ENCODE results near the gene ARHGAP15. TPM values are rescaled to one million over a fixed set of nuclear protein-coding genes. Genes with fewer than 3 reads are reported as not detected.
A peak's percentile ranks its signal among the peaks of the same experiment; 100 is the strongest.

ARHGAP15 gene
- total RNA-seq, 1 experiment from 2014 or later = not detected

DNA sequence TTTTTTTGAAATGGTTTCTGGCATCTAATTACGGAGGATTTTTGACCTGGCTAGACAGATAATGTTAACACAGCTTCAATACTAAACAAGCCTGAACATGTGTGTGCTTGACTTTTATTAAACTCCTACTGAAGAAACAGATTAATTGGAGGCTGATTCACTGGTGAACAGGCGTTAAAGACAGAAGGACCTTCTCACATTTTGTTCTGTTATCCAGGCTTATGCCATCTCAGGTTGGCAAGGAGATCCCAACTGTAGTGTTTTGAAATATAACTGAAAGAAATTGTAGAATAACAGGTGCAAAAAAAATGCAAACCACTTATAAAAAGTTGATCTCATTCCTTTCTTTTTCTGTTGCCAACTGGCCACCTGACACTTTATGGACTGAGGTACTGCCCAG, 269.6 kb downstream of the ARHGAP15 start:
- no peak for DNase-seq (ENCODE audit: low read depth)

GRCh38 chr2:143399631-143400069, 270.4 kb downstream of the ARHGAP15 start:
- peak; percentile 48 for DNase-seq (ENCODE audit: low read depth)

DNA sequence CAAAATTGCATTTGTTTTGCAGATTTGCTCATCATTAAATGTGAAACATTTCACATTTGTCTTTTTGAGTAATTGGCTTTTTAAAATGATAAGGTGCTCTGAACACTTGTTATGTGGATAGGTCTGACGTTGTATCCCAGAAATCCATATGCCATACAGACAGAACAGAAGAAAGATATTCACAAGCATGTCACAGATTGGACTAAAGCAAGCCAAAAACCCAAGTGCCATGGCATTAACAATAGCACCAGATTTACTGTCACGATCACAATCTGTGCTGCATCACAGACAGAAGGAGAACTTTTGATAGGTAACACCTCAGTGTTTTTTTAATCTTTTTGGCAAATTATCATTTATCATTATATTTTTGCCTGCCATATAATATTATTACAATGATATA, 272.6 kb downstream of the ARHGAP15 start:
- DNase-seq (ENCODE audit: low read depth) = no peak

DNA sequence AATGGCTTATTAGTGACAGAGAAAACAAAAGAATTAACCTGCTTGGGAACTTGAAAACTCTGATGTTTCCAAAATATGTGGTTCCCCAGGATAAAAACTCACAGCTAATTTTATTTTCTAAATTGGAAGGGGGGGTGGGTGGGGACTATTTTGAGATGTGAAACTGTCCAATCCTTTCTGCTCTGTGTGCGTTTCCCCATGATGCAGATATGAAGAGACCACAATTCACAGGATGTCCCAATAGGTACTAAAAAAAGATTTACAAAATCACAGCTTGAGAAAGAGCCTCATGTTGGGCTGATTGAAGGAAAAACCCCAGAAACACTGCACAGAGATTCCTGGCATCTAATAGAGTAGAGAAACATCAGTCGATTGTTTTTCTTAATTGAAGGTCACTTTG, 273.2 kb downstream of the ARHGAP15 start:
- DNase-seq (ENCODE audit: low read depth) = no peak

DNA sequence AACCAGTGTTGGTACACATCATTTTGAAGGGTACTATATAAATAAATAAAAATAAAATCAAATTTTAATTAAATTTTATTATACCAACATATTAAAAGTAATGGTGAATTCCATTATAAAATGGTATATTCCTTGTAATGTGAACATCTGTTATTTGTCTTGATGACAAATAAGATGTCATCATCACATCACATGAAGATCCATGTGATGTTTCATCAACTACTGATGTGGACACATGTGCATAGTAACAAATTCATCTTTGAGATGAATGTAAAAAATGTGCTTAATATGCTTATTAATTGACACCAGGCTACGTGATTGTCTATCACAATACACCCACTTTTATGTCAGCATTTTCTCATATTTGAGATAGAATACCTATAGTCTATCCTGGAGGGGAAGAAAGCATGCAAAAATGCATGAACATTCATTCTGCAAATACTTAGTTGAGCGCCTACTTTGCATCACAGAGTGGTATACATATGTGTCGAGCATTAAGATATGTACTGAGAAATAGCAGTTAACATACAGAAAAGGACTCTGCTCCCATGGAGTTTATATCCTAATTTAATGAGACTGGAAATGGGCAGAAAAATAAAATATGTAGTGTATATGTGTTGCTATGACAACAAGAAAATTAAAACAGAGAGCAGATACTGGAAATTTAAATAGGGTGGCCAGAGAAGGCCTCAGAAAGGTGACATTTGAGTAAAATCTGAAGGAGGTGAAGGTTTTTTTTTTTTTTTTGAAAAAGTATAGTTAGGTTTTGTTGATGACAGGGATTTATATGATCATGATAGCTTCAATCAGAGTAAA, 281.1 kb downstream of the ARHGAP15 start:
- no peak for DNase-seq (ENCODE audit: low read depth)

- no peak for DNase-seq (ENCODE audit: low read depth)
These were observed 286.4 kb downstream of the ARHGAP15 start for GRCh38 chr2:143415571-143415970.

GRCh38 chr2:143417428-143417827, 288.2 kb downstream of the ARHGAP15 start:
- DNase-seq (ENCODE audit: low read depth) = no peak

GRCh38 chr2:143420313-143420712, 291.1 kb downstream of the ARHGAP15 start:
- no peak for DNase-seq (ENCODE audit: low read depth)

DNA sequence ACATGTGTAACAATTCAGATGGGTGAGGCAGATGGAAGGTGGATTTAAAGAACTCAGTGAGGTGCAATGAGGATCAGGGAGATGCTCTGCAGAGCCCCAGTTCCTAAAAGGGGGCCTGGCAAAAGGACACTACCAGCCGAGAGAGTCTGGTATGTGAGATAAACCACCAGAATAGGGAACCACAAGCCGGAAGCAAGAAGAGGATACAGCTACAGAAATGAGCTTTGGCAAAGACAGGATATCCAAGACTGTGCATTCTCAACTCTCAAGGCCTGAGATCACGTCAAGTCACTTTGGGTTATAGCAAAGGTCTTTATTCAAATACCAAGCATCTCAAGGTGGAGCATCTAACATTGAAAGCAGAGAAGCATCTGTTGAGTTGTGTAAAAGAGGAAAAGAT, 293.5 kb downstream of the ARHGAP15 start:
- DNase-seq (ENCODE audit: low read depth) = no peak

- no peak for DNase-seq (ENCODE audit: low read depth)
These were observed 296.7 kb downstream of the ARHGAP15 start for GRCh38 chr2:143425896-143426295.

DNA sequence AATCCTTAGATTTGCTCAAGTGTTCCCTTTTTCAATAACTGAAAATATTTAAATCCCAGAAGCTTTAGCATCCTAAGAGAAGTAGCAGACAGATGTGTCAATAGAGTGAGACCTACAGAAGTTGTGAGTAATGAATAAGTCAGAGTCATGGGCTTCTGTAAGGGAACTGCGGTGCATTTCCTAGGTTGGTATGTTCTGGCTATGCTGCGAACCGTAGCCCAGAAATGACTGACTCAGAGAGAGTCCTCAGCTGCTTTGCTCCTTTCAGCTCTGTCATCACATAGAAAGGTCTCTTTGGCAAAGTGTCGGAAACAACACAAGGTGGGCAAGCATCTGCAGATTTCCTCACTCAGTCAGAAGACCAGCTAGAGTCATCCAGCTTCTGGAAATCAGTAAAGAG, 297.1 kb downstream of the ARHGAP15 start:
- peak; percentile 78 for DNase-seq (ENCODE audit: low read depth)

DNA sequence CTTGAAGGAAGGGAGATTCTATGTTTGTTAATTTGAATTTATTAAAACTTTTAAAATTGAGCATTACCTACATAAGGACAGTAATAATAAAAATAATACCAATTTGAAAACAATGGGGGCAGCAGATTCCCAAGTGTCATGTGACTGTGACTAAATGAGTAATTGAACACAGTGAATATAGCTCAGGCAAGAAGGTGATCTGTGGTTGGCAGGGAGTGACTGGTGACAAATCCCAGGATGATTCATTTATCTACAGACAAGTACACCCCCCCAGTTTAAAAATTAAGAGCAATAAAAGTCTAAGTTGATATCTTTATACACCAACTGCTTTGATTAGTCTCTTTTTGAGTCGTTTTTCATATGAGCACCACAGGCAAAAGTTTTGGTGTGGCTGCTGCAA, 299.5 kb downstream of the ARHGAP15 start:
- DNase-seq (ENCODE audit: low read depth) = peak; percentile 71

- peak; percentile 75 for DNase-seq (ENCODE audit: low read depth)
These were observed 300.9 kb downstream of the ARHGAP15 start for GRCh38 chr2:143429932-143430679.

DNA sequence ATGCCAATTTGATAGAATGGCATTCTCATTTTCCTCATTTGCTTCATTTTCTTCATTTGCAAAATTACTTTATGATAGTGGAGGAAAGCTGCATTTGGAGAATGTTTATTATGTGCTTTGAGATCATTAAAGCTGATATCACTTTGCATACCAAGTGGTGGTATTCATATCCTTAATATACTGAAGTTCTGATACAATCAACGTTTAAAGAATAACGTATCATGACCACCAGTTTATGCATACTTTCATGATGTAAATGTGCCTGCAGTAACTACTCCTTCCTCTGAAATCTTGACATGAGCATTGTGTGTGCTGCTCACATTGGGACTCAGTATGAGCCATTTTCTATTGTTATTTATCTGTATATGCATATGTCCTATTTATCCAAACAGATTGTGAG, 302.1 kb downstream of the ARHGAP15 start:
- DNase-seq (ENCODE audit: low read depth) = peak; percentile 36

GRCh38 chr2:143433251-143433650, 304.0 kb downstream of the ARHGAP15 start:
- DNase-seq (ENCODE audit: low read depth) = peak; percentile 26

GRCh38 chr2:143433840-143434239, 304.6 kb downstream of the ARHGAP15 start:
- no peak for DNase-seq (ENCODE audit: low read depth)

DNA sequence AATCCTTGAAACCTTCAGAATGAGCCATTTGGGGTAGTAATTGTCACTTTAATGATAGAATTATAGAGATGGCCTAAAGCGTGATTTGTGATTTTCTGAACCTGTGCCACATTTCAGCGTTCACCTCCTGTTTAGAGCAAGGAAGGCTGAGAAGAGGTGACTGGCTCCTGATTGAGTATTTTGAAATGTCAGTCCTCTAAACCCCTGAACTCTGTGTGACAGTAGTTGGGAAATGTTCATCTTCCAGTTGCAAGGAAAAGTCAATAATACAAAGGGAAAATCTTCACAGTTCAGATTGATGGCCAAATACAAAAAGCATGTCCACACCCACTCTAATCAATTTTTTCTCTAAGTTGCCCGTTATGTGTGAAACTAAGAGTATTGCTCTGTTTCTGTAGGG, 305.2 kb downstream of the ARHGAP15 start:
- no peak for DNase-seq (ENCODE audit: low read depth)

- no peak for DNase-seq (ENCODE audit: low read depth)
These were observed 305.9 kb downstream of the ARHGAP15 start for GRCh38 chr2:143435131-143435530.

- no peak for DNase-seq (ENCODE audit: low read depth)
These were observed 307.7 kb downstream of the ARHGAP15 start for GRCh38 chr2:143436951-143437350.

DNA sequence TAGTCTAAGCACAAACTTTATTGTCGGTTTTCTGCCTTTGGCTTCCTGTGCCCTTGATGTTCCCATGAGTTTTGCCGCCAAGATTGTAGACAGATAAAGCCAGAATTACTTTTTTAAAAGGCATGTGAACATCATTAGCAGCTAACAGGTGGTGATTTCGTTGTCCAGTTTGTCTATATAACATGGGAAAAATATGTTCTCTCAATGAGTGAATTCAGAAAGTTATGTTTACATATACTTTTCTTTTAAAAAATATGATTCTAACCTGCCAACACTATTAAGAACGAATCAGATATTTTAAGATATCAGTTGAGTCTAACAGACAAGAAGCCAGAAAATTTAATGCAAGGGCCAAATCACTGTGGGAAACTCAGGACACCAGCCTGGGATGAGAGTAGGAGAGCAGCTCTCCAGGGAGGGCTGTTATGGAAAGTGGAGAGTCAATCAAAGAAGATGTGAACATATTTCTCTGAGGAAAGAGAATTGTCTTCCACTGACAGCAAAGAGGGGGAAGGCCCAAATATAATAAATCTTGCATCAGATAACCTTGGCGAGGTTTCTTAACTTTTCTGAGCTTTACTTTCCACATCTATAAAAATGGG, 311.3 kb downstream of the ARHGAP15 start:
- DNase-seq (ENCODE audit: low read depth) = no peak

- no peak for DNase-seq (ENCODE audit: low read depth)
These were observed 313.0 kb downstream of the ARHGAP15 start for GRCh38 chr2:143442193-143442592.

DNA sequence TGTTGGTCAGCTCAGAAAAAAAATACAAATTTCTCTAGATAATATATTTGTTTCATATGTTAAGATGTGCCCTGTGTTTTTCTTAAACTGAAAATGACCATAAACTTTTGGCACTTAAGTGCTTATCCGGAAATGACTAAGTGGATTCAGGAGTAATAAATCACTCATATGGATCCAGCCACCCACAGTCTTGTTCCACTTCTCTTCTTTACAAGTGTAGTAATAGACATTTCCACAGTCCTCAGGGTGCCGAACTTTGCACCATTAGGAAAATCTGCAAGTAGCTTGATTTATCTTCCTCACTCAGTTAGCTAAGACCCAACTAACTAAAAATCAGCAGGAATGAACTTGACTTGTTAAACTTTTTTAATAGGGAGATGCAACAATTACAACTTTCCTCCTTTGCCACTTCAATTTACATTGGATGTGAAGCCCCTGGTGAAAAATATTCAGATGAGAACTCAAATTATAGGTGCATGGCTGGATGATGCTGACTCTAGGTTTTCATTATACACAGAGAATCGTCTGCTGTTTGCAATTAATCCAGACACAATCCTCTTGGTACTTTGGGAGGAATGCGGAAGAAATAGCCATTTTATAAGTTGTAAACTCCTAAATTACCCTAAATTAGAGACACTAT, 322.5 kb downstream of the ARHGAP15 start:
- DNase-seq (ENCODE audit: low read depth) = peak; percentile 73
